HG03039 (cell line): Measurements from ENCODE around the gene CPZ.
"Not testable (repeated sequence)": the region's sequence is repeated elsewhere in the genome, so short reads cannot be mapped to it uniquely, and the experiment has no call there.

ENCODE experiments used
- ATAC-seq: cut with Tn5 transposase; IDR thresholded peaks from one replicate; pipeline ENCODE4 v1.9.1; 2021; ENCODE audit warnings: mild to moderate bottlenecking, moderate library complexity; ENCODE audit not compliant: unreplicated experiment

CPZ gene

DNA sequence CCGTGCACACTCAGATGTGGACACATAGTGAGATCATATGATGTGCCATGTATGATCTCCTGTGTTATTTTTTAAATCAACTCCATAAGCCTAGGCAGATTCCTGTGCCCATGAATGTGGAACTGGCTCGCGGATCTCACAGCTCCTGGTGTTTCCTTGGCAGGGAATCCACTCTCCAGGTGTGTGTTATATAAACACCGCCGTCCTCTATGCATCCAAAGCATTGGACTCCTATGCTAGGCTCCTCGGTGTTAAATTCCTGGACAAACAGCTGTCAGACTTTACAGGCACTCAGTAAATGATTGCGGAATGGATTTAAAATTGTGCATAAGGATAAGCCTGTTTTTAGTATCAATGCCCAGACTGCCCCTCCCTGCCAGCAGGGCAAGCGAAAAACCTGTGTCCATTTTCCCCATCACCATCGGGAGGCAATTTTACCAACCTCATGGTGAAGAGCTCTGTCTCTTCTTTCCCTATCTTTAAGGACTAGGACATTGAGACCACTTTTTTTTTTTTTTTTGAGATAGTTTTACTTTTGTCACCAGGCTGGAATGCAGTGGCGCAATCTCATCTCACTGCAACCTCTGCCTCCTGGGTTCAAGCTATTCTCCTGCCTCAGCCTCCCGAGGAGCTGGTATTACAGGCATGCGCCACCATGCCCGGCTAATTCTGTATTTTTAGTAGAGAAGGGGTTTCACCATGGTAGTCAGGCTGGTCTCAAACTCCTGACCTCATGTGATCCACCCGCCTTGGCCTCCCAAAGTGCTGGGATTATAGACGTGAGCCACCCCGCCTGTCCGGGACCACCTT, 36.0 kb upstream of the CPZ start:
- no peak for ATAC-seq

DNA sequence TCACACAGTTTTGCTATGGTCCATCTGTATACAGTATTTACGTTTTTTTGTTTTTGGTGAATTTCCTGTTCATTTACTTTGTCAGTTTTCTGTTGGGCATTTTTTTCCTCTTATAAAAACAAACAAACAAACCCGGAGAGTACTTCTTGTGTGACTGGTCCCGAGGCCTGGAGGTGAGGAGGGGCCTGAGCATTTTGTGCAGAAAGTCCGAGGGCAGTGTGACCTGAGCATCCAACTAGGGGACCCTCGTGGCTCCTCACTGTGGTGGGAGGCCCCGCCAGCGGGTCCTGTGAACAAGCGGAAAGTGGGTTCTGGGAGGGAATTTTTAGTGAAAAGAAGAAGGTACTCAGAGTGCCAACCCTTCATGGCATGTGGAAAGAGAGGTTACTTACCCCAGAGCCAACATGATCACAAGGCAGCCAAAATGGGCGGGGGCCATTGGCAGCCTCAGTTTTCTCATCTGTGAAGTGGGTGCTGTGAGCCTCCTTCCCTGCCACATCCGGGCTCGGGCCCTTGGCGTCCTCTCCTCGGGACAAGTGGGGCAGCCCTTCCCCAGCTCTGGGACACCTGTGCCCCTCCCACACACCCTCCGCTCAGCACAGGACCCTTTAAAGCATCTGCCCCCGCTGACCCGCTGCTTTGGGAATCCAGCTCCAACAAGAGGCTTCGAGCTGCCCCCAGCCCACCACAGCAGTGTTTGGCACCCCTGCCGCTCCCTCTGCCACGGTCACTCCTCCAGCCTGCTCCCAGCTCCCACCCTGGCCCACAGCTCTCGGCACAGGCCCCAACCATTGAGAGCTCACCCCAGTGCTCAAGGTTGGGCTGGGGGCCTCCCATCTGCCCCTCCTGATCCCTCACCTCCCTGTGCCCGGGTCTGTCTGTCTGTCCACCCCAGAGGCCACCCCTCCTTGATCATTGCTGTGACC, 35.2 kb upstream of the CPZ start:
- ATAC-seq, result no peak

DNA sequence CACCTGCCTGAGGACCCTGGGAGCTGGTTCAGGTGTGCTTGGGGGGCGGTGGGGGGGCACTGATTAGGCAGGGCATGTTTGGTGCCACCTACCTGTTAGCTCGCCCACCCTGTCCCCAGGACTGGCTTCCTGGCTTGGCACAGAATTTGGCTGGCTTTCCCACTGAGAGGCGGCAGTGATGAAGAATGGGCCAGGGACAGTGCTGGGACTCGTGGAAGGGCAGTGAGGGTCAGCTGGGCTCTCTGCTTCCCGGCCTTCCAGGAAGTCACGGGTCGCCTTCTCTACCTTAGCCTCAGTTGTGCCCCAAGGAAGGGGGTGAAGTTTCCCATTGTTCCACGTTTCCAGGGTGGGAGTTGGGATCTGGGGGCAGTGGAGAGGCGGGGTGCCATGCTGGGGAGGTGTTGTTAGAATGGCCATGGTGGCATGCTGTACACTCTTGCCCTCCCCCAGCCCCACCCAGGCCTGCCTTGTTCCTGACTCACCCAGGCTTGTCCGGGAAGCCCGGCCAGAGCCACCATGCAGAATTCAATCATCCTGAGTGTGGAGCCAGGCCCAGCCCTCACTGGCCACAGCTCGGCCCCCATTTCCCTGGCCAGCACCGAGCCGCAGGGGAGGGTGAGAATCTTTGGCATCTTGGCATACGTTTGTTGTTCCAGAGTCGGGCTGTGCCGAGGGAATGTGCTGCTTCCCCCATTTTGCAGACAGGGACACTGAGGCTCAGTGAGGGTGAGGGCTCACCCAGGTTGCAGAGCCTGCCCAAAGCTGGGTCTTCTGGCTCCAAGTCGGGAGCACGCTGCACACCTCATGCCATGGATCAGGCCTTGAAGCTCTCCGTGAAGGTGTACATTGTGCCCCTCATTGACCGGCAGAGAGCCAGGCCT, 34.2 kb upstream of the CPZ start:
- ATAC-seq, result no peak

DNA sequence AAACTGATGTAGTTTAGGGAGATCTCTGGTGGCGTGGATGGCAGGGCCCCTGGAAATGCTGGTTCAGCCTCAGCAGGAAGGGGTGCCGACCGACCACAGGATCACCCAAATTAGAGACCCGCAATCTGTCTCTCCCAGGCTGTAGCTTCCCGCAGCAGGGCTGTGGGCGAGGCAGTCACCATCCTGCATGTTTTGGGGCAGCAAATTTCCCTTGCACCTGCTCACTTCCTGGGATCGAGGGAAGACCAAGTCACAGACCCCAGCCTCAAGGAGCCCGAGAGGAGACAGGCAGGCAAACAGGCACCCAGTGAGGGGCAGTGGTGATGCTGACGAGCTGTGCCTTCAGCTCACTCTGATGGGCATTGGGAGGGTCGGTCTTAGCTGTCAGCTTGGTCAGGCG, 33.6 kb upstream of the CPZ start:
- ATAC-seq, result no peak

DNA sequence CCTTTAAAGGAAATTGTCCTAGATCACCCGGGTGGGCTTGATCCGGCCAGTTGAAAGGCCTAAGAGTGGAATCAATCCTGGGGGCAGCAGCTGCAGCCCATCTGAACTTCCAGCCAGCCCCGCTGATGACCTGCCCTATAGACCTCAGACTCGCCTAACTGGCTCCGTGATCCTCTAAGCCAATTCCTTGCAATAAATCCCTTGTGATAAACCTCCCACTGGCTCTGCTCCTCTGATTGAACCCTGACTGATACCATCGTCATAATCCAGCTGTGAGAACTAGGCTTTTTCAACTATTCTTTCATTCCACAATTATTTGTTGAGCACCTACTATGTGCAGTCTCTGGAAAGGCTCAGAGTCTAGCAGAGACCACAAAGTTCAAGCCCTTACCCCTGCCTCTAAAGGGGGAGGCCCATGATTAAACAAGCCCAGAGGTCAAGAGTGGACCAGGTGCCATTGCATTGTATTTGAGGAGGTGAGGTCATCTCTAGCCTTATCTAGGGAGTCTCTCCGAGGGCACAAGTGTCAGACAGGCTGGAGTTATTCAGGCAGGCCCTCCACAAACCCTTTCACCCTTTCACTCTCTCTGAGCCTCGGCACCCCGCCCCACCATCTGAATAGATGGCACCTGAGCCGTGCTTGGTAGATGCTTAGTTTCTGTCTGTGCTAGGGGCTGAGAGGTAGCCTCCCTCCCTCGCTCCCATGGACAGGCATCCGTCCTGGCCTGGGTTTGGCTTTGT, 32.9 kb upstream of the CPZ start:
- no peak for ATAC-seq

DNA sequence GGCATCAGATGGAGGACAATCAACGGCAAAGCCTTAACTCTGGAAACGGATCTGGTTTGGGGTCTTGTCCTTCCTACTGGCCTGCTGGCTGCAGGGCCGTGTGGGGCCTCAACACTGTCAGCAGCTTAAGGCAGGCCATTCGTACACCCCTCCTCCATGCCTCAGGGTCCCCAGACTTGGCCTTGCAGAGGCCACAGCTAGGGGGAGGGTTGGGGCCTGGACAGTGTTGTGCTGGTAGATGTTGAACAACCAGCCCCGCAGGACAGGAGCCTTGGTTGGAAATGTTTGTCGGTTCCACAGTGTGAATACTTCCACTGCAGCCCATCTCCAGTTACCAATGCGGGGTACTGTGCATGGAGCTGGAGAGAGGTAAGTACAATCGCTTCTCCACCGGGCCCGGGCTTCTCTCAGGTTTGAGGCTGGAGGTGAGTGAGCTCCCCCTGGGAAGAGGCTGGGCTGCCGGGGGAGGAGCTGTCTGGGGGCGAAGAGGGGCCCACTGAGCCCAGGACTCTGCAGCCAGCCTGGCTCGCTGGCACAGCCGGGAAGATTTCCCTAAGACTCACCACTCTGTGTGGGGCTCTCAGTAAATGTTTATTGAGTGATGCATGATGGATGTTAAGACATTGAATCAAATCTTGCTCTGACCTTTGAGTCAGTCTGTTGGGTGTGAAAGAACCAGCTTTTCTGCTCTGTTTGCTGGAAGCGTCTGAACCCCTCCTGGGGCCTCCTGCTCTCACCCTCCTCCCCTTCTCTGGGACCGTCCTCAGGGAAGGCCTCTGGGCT, 32.1 kb upstream of the CPZ start:
- no peak for ATAC-seq

DNA sequence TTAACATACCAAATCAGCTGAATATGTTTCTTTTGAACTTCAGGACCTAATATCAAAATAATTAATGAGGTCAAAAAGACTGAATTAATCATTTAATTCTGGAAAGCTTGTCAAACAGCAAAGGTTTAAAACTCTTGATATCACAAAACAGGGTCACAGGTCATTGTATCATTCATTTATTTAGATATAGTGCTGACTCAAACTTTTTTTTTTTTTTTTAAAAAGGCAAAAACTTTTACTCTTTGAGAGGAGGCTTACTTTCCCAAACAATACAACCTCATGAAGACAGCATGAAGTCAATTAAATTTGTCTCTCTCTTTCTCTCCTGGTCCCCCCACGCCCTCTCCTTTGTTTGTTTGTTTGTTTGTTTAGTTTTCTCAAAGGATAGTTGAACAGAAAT, 28.0 kb upstream of the CPZ start:
- no peak for ATAC-seq

DNA sequence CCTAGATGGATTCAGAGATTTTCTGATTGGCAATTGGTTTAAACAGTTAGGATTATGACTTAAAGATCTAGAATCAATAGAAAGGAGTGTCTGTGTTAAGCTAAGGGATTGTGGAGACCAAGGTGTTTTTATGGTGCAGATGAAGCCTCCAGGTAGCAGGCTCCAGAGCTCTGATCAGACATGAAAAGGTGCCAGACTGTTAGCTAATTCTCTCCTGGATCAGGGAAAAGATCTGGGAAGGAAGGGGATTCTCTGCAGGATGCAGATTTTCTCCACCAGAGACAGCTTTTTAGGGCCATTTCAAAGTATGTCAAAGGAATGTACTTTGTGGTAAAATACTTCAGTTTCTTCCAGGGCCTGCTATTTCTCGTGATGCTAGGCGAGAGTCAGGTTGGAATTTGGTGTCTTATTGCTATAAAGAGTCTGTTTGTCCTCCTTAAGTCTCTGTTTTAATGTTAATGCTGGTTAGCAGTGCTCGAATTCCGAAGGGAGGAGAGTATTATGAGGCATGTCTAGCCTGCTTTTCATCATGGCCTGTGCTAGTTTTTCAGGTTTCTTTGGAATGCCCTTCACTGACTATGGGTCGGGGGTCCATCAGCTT, 24.4 kb upstream of the CPZ start:
- ATAC-seq, result no peak

DNA sequence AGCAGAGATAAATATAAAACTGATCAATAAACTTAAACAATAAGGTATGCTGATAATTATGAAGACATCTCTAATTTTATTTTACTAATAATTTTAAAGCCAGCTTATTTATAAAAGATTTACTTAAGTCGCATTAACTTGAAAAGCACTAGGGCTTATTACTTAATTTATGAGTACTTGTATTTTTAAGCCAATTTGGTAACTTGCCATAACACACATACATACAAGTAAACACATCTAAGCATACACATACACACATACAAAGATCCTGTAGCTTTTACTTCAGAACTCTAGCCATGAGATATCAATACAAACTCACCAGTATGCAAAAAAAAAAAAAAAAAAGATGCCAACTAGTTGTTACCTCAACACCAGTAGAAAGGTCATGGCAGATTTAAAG, 22.4 kb upstream of the CPZ start:
- ATAC-seq, result no peak

DNA sequence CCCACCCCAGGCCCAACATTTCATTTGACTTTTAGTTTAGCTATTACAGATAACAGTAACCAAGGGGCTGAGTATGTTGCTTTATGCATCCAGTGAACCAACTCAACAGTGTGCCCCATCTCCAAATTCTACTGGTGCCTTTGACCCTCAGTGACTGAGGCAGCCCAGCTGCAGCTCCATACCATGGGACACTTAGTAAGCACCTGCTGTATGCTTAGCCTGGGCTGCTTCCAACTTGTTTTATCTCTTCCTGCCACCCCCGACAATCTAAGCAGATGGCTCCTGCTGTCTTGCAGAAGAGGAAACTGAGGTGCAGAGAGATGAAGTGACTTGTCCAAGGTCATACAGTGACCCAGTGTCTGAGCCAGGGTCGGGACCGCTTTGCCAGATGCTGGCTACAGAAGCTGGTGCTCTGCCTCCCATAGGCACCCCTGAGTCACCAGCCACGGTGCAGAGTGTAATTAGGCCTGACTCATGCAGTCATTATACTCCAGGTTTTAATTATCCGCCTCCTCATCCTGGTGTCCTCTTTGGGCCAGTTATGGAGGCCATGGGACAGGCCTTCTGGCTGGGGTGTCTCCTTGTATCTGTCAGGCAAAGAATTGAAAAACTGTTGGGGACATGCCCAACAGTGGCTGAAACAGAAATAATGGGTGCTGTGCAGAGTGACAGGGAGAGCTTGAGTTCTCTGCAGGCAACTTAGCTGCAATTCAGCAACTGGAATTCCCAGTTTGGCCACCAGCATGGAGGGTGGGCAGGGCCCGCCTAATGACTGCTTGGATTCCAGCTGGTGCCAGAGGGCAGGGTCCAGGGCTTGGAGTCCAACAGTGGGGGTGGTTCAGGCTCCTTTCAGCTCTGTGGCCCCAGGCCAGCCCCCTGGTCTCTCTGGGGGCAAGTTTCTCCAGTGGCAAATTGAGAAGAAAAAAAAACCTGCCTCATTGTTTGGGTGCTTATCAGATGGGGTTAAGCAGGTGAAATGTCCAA, 20.6 kb upstream of the CPZ start:
- no peak for ATAC-seq

DNA sequence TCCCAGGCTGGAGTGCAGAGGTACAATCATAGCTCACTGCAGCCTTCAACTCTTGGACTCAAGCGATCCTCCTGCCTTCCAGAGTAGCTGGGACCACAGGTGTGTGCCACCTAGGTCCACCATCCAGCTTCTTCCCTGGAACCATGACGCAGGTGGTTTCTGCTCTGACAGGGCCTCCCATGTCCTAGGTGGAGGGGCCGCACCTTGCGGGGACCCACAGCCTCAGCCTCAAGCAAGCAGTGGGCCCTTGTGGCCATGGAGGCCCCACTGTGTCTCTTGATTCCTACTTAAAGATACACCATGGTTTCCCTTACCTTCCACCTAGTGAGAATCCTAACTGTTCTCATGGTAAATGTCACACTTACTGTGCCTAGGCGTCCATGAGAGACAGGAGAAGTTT, 19.3 kb upstream of the CPZ start:
- ATAC-seq, result no peak

DNA sequence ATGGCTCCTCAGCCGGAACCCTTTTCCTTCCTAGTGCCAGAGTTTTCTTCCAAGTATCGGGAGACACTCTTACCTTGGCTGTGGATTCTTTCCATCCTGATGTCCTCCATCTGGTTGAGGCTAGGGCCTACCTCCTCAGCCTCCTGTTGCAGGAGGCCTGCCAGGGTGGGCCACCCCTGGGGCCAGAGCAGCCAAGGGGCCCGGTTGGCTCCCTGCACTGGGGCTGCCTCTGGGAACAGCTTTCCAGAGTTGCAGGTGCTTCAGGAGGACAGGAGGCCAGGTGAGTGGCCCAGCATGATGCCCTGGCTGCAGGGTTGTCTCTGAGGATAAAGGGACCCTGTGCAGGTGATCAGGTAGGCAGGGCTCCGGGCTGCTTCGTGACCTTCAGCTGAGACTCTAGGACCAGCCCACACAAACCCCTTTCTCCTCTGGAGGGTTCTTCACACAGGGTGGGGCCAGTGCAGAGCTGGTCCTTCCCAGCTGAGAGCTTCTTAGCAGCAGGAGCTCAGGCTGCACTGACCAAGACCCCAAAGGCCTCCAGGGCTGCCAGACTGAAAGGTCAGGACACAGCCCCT, 17.7 kb upstream of the CPZ start:
- ATAC-seq, result no peak

DNA sequence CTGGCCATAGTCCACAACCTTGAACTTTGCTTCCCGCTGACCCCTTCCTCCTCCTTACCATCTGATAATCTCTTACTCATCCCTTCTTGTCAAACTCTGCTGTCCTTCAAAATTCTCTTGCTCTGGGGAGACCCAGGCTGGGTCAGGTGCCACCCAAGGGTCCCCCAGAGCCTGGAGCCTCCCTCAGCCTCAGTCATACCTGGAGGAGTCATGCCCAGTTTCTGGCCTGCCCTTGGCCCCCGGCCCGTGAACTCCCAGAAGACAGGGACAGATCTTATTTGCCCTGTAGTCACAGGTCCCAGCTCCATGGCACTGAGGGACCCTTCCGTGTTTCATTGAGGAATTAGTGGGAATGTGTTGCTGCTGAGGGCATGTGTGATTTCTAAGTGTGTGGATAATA, 17.1 kb upstream of the CPZ start:
- no peak for ATAC-seq

DNA sequence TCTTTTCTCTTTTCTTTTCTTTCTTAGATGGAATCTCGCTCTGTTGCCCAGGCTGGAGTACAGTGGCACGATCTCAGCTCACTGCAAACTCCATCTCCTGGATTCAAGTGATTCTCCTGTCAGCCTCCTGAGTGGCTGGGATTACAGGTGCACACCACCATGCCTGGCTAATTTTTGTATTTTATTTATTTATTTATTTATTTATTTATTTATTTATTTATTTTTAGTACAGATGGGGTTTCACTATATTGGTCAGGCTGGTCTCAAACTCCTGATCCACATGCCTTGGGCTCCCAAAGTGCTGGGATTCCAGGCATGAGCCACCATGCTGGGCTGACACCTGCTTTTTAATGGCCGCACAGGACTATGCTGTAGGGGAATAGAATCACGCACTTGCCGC, 16.0 kb upstream of the CPZ start:
- ATAC-seq, result not testable (repeated sequence)

DNA sequence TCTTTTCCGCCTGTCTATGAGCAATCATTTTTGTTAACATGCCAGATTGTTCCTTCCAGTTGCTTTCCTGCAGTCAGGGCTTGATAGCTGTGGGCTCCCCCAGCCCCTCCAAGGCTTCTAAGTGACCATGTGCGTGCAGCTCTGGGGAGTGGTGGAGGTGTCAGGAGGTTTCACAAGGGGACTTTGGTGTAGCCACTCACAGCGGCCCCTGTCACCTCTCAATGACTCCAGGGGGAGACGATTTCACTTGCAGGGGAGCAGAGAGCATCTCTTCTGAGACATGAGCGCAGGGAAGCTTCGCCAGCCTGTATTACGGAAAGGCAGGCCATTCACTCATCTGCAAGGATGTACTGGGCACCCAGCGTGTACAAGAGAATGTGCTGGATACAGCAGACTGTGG, 15.5 kb upstream of the CPZ start:
- no peak for ATAC-seq

DNA sequence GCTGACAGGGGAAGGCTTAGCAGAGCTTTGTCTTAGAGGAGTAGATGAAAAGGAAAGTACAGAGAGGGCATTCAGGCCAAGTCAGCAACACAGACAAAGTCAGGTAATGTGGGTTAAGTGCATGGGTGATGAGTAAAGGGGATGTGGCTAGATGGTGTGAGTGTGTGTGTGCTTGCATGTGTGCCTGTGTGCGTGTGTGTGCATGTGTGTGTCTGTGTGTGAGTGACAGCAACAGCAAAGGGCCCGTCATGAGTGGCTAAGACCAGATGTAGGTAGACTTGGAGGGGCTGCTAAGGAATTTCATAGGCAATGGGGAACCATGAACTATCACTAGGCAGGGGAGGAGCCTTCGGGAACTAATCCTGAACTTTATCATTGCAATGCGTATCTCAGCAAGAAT, 14.6 kb upstream of the CPZ start:
- no peak for ATAC-seq

DNA sequence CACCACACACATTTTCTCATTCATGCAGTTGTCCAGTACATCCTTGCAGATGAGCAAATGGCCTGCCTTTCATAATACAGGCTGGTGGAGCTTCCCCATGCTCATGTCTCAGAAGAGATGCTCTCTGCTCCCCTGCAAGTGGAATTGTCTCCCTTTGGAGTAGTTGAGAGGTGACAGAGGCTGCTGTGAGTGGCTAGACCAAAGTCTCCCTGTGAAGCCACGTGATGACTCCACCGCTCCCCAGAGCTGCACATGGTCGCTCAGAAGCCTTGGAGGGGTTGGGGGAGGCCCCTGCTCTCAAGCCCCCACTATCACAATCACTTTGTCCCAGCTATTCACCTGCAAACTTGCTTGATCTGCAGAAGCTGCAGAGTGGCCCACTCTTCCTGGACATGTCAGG, 13.8 kb upstream of the CPZ start:
- no peak for ATAC-seq
